Measurements from ENCODE around the gene MAST4.
"Not testable (repeated sequence)": the region's sequence is repeated elsewhere in the genome, so short reads cannot be mapped to it uniquely, and the experiment has no call there.

Gene MAST4

DNA sequence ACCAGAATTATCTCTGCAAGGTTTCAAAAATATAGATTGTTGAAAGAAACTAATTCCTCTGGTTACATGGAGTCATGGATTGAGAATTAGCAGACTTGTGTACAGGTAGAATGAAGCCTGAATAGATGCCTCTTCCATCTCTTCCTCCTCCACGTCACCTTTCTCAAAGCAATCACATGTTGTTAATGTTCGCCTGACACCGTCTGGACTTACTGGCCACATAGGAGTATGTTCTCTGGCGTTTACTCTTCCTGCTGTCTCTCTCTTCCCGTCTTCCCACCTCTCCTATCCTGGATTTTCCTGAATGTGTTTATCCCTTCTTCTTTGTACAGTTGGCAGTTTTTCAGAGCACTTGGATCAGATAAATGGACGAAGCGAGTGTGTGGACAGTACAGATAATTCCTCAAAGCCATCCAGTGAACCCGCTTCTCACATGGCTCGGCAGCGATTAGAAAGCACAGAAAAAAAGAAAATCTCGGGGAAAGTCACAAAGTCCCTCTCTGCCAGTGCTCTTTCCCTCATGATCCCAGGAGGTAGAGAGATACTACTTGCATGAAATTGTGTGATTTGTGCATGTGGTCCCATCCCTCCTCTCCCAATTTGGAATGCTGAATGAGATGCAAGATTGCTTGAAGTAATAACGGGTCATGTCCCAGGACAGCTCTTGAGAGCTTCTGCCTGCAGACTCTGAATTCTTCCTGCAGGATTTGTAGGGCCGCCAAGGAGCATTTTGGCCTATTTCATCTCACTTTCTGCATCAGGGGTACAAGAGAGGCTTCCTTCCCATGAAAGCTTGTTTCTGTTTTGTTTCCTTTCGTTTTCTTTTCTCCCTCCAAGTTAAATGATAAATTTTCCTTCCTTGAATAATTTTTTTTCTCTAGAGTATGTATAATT, 553.1 kb downstream of the MAST4 start:
- no peak for DNase-seq

GRCh38 chr5:67149951-67150523, 553.8 kb downstream of the MAST4 start:
- DNase-seq: no peak

DNA sequence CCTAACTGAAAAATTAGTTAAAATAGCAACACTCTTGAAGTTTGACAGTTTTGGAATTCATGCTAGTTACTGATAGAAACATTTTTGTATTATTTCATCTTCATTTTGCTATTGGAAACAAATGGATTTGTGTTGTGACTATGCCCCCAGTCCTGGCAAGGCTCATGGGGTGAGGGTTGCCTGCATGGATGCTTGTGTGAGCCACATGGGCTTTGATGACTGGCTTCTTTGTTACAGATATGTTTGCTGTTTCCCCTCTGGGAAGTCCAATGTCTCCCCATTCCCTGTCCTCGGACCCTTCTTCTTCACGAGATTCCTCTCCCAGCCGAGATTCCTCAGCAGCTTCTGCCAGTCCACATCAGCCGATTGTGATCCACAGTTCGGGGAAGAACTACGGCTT, 556.2 kb downstream of the MAST4 start:
- no peak for DNase-seq

DNA sequence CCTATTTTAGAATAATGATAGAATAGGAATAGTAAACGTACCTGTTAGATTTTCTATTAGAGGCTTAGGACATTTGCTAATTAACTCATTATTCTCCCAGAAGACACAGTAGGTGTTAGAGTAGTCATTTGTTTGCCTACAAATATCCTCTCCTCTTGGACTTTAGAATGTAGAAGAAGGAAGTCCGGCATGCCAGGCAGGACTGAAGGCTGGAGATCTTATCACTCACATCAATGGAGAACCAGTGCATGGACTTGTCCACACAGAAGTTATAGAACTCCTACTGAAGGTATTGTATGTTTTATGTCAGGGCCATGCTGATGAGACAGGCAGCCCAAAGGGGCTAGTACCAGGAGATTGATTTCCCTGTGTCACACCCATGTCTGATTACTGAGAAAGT, 557.1 kb downstream of the MAST4 start:
- DNase-seq: no peak

DNA sequence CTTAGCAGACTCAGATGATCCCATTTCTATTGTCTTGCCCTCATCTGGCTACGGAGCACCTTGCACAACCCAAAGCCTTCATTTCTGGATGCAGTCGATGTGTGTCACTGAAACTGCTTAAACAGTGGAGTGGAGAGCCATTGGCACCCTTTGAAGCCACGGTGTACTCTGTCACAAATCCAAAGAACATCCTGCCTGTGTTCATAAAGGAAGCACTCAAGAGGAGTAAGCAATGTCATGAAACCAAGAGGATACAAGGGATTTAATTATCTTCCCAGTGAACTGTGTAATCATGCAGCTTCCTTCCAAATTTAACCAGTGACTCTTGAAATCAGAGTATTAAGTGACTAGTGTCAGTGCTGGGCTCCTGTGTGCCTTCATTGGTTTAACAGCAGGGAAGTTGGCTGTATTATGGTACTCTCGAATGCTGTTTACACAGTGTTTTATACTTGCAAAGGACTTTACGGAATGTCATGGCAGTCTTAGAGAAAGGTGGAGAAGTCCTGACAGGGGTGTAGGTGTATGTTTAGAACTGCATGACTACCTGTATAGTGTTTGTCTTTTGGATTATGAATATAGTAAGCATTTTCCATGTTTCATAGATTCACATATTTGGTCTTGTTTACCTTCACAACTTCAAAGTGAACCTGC, 558.5 kb downstream of the MAST4 start:
- DNase-seq: no peak

GRCh38 chr5:67156976-67157583, 560.9 kb downstream of the MAST4 start:
- no peak for DNase-seq

- DNase-seq: no peak
Measured at GRCh38 chr5:67160272-67160671, 564.1 kb downstream of the MAST4 start.

DNA sequence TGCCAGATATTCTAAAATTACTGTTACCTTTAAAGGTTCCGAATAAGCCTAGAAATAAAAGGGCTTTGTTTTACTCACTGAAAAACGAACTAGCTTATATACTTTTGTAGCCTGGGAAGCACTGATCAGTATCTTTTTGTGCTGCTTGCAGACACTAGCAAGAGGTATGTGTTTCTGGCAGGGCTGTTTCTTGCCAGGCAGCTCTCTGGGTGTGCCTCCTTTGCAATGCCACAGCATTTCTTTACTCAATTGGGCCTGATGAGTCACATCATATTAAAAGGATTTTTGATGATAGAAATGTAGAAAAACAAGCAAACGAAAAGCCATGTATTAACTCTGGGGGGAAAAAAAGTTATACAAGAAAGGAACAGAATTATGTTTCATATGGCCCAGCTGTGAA, 564.8 kb downstream of the MAST4 start:
- no peak for DNase-seq

DNA sequence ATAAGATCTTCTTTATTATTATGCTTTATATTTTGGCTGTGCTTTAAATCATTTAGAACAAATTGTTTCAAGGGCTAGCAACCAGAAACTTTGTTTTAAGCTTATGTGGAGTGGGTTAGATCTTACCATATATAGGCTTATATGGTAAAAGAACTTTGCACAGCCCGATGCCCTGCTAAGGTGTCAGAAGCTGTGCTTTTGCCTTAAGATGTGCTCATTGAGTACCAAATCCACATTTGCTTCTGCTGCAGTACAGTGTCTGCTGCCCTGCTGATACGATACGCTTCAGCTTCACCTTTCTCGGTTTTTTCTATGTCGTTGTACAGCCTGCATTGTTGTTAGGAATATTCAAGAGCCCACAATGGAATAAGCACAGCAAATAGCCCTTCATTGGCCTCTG, 565.6 kb downstream of the MAST4 start:
- no peak for DNase-seq

DNA sequence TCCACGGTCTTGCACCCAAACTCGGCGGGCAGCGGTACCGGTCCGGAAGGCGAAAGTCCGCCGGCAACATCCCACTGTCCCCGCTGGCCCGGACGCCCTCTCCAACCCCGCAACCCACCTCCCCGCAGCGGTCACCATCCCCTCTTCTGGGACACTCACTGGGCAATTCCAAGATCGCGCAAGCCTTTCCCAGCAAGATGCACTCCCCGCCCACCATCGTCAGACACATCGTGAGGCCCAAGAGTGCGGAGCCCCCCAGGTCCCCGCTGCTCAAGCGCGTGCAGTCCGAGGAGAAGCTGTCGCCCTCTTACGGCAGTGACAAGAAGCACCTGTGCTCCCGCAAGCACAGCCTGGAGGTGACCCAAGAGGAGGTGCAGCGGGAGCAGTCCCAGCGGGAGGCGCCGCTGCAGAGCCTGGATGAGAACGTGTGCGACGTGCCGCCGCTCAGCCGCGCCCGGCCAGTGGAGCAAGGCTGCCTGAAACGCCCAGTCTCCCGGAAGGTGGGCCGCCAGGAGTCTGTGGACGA, 567.1 kb downstream of the MAST4 start:
- no peak for DNase-seq

DNA sequence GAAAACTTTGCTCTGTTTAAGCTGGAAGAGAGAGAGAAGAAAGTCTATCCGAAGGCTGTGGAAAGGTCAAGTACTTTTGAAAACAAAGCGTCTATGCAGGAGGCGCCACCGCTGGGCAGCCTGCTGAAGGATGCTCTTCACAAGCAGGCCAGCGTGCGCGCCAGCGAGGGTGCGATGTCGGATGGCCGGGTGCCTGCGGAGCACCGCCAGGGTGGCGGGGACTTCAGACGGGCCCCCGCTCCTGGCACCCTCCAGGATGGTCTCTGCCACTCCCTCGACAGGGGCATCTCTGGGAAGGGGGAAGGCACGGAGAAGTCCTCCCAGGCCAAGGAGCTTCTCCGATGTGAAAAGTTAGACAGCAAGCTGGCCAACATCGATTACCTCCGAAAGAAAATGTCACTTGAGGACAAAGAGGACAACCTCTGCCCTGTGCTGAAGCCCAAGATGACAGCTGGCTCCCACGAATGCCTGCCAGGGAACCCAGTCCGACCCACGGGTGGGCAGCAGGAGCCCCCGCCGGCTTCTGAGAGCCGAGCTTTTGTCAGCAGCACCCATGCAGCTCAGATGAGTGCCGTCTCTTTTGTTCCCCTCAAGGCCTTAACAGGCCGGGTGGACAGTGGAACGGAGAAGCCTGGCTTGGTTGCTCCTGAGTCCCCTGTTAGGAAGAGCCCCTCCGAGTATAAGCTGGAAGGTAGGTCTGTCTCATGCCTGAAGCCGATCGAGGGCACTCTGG, 567.8 kb downstream of the MAST4 start:
- no peak for DNase-seq

DNA sequence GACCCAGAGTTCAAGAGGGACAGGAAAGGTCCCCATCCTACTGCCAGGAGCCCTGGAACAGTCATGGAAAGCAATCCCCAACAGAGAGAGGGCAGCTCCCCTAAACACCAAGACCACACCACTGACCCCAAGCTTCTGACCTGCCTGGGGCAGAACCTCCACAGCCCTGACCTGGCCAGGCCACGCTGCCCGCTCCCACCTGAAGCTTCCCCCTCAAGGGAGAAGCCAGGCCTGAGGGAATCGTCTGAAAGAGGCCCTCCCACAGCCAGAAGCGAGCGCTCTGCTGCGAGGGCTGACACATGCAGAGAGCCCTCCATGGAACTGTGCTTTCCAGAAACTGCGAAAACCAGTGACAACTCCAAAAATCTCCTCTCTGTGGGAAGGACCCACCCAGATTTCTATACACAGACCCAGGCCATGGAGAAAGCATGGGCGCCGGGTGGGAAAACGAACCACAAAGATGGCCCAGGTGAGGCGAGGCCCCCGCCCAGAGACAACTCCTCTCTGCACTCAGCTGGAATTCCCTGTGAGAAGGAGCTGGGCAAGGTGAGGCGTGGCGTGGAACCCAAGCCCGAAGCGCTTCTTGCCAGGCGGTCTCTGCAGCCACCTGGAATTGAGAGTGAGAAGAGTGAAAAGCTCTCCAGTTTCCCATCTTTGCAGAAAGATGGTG, 568.8 kb downstream of the MAST4 start:
- DNase-seq: no peak

- no peak for DNase-seq
Measured at GRCh38 chr5:67165526-67166459, 569.6 kb downstream of the MAST4 start.

DNA sequence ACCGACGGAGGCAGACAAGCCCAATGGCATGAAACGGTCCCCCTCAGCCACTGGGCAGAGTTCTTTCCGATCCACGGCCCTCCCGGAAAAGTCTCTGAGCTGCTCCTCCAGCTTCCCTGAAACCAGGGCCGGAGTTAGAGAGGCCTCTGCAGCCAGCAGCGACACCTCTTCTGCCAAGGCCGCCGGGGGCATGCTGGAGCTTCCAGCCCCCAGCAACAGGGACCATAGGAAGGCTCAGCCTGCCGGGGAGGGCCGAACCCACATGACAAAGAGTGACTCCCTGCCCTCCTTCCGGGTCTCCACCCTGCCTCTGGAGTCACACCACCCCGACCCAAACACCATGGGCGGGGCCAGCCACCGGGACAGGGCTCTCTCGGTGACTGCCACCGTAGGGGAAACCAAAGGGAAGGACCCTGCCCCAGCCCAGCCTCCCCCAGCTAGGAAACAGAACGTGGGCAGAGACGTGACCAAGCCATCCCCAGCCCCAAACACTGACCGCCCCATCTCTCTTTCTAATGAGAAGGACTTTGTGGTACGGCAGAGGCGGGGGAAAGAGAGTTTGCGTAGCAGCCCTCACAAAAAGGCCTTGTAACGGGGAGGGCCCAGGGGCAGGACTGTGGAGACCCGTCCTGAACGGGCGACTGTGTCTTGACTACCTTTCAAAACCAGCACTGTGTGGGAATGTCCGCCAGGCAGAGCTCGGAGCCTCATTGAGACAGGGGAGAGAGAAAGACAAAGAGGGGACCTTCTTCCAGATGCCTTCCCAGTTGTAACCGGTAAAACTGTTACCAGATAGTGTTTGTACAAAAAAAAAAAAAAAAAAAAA, 570.5 kb downstream of the MAST4 start:
- DNase-seq: no peak

- DNase-seq: no peak
Measured at GRCh38 chr5:67168069-67168468, 571.9 kb downstream of the MAST4 start.

DNA sequence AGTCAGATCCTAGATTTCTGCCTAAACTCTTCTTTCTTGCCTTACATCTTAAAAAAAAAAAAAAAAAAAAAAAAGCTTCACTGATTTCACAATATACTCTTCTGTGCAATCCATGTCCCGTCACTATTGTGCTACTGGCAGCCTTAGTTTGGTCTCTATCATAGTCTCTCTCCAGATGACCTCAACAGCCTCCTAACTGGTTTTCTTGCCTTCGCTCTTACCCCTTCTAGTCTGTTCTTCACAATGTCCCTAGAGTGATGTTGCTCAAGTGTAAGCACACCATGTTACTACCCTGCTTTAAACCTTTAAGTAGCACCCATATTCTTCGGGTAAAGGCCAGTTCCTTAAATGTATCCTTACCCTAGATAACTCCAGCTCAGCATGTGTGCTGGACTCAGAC, 574.6 kb downstream of the MAST4 start:
- no peak for DNase-seq

DNA sequence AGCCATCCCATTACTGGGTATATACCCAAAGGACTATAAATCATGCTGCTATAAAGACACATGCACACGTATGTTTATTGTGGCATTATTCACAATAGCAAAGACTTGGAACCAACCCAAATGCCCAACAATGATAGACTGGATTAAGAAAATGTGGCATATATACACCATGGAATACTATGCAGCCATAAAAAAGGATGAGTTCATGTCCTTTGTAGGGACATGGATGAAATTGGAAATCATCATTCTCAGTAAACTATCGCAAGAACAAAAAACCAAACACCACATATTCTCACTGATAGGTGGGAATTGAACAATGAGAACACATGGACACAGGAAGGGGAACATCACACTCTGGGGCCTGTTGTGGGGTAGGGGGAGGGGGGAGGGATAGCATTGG, 577.2 kb downstream of the MAST4 start:
- not testable (repeated sequence) for DNase-seq

GRCh38 chr5:67173959-67174358, 577.8 kb downstream of the MAST4 start:
- no peak for DNase-seq

GRCh38 chr5:67176936-67177335, 580.7 kb downstream of the MAST4 start:
- no peak for DNase-seq

DNA sequence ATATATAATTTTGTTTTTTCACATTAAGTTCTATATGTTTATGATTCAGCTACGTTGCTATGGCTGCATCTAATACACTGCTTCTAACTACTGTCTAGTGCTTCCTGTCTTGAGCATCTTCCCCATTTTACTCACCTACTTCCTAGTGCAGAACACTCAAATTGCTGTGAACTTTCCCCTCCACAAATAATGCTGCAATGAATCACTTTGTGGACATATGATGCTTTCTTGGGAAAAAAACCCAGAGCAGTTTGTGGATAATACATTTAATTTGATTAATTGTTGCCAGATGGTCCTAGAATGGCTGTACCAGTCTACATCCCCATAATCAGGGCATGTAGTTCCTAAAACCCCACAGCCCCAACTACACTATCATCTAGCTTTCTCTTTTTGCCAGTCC, 581.9 kb downstream of the MAST4 start:
- DNase-seq: no peak
